ENCODE data around the gene SYT8.

SYT8 gene

GRCh38 chr11:1858154-1858553 is 23.4 kb downstream of the SYT8 start:
- Histone ChIP-seq H3K27me3 (no peaks in the 10 kb centered on the region), H3K36me3 (no peaks in the 10 kb centered on the region), H3K9me3 (no peaks in the 10 kb centered on the region), H3K4me3 (ENCODE audit: low read depth, low read length) (no peak overlapping the region), H3K4me1 (no peaks in the 10 kb centered on the region)
- DNase-seq, result no peak
- TF ChIP-seq CTCF (IDR thresholded peaks at IDR 0.05; ENCODE audit: low read depth, low read length), result no peak

- Histone ChIP-seq H3K36me3 (no peaks in the 10 kb centered on the region), H3K27me3 (no peaks in the 10 kb centered on the region), H3K9me3 (no peaks in the 10 kb centered on the region), H3K4me3 (ENCODE audit: low read depth, low read length) (no peak overlapping the region), H3K4me1 (peaks cover 4% of the 10 kb centered on the region)
- TF ChIP-seq CTCF (IDR thresholded peaks at IDR 0.05; ENCODE audit: low read depth, low read length), result no peak
- DNase-seq, result no peak
These were observed 23.8 kb downstream of the SYT8 start for GRCh38 chr11:1858576-1858975.

GRCh38 chr11:1859004-1859403 is 24.2 kb downstream of the SYT8 start:
- TF ChIP-seq CTCF (IDR thresholded peaks at IDR 0.05; ENCODE audit: low read depth, low read length), result no peak
- DNase-seq, result no peak
- Histone ChIP-seq H3K4me3 (ENCODE audit: low read depth, low read length) (no peak overlapping the region), H3K4me1 (peaks cover 6% of the 10 kb centered on the region), H3K36me3 (no peaks in the 10 kb centered on the region), H3K9me3 (no peaks in the 10 kb centered on the region), H3K27me3 (no peaks in the 10 kb centered on the region)

- no peak for DNase-seq
- no peak for TF ChIP-seq CTCF (IDR thresholded peaks at IDR 0.05; ENCODE audit: low read depth, low read length)
- H3K4me3 ChIP-seq (ENCODE audit: low read depth, low read length), result no peak overlapping the region
- no peaks in the 10 kb centered on the region for H3K36me3 ChIP-seq
- no peaks in the 10 kb centered on the region for H3K27me3 ChIP-seq
- peaks cover 6% of the 10 kb centered on the region for H3K4me1 ChIP-seq
- no peaks in the 10 kb centered on the region for H3K9me3 ChIP-seq
These were observed 25.3 kb downstream of the SYT8 start for GRCh38 chr11:1860108-1860507.

GRCh38 chr11:1861435-1862411 is 26.9 kb downstream of the SYT8 start:
- TF ChIP-seq CTCF (IDR thresholded peaks at IDR 0.05; ENCODE audit: low read depth, low read length), result no peak

More at GRCh38 chr11:1861435-1862411, 26.9 kb downstream of the SYT8 start:
- Histone ChIP-seq H3K4me1 (peaks cover 6% of the 10 kb centered on the region), H3K27me3 (no peaks in the 10 kb centered on the region), H3K4me3 (ENCODE audit: low read depth, low read length) (no peak overlapping the region), H3K36me3 (no peaks in the 10 kb centered on the region), H3K9me3 (no peaks in the 10 kb centered on the region)
- no peak for DNase-seq

Measured in BE2C (cell line).